ENCODE data around the gene SIAH3. TPM values are rescaled to one million over a fixed set of nuclear protein-coding genes. Genes with fewer than 3 reads are reported as not detected.

SIAH3 gene
- total and polyA plus RNA-seq, 8 donors = 0.55 TPM; not detected in 7

DNA sequence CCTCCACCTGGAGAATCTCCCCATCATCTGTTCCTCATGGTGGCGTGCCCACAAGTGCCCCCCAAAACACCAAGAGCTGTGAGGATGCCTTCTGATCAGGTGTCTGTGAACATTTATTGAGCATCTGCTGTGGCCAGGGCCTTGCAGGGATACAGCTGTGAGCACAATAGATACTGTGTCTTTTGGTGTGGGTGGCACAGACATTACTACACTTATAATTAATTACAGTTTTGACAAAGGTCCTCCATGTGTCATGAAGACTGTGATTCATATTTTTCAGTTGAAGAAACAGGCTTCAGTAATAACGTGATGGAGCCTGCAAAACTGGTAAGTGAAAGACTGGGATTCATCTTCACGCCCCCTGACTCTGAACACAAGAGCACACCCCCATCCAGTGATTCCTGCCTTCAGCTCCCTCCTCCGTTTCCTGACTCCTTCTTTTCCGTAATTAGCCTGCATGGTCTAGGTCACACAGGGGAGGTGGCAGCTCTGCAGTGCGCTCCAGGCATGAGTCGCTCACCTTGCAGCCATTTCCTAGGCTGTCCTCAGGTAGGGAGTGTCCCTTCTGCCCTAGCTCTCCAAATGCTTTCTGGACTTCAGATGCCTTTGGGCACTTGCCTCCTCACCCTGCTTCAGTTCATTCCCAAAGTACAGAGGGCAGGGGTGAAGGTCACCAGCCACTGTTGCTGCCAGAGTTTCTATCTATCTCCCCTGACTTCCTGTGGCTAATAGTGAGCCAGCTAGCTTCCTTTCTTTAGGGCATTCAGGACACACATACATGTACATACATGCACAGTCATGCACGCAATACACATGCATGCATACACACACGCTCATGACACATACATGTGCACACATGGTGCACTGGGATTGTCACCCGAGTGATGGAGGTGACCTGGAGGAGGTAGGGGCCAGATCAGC lies 66.5 kb downstream of the SIAH3 start:
- Histone ChIP-seq H3K36me3 (no peaks in the 10 kb centered on the region), H3K27ac (no peak overlapping the region), H3K4me3 (no peak overlapping the region), H3K27me3 (no peaks in the 10 kb centered on the region), H3K9me3 (no peaks in the 10 kb centered on the region), H3K4me1 (peaks cover 8 to 24% (median 15%) of the 10 kb centered on the region in 4 donors)
- WGBS, 5 donors = 71 to 85% (median 80%) methylated on average over 10 of the region's 10 CpGs
- intact Hi-C loops (cut with DNase I; ENCODE audit: low total_unique reads) = no loop called here
- DNase-seq = no peak
- TF ChIP-seq, protein P1, sequence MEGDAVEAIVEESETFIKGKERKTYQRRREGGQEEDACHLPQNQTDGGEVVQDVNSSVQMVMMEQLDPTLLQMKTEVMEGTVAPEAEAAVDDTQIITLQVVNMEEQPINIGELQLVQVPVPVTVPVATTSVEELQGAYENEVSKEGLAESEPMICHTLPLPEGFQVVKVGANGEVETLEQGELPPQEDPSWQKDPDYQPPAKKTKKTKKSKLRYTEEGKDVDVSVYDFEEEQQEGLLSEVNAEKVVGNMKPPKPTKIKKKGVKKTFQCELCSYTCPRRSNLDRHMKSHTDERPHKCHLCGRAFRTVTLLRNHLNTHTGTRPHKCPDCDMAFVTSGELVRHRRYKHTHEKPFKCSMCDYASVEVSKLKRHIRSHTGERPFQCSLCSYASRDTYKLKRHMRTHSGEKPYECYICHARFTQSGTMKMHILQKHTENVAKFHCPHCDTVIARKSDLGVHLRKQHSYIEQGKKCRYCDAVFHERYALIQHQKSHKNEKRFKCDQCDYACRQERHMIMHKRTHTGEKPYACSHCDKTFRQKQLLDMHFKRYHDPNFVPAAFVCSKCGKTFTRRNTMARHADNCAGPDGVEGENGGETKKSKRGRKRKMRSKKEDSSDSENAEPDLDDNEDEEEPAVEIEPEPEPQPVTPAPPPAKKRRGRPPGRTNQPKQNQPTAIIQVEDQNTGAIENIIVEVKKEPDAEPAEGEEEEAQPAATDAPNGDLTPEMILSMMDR (IDR thresholded peaks at IDR 0.05) = no peak
- TF ChIP-seq POLR2AphosphoS5 (IDR thresholded peaks at IDR 0.05) = no peak
- TF ChIP-seq POLR2A (IDR thresholded peaks at IDR 0.05) = no peak
- TF ChIP-seq EP300 (IDR thresholded peaks at IDR 0.05) = no peak

DNA sequence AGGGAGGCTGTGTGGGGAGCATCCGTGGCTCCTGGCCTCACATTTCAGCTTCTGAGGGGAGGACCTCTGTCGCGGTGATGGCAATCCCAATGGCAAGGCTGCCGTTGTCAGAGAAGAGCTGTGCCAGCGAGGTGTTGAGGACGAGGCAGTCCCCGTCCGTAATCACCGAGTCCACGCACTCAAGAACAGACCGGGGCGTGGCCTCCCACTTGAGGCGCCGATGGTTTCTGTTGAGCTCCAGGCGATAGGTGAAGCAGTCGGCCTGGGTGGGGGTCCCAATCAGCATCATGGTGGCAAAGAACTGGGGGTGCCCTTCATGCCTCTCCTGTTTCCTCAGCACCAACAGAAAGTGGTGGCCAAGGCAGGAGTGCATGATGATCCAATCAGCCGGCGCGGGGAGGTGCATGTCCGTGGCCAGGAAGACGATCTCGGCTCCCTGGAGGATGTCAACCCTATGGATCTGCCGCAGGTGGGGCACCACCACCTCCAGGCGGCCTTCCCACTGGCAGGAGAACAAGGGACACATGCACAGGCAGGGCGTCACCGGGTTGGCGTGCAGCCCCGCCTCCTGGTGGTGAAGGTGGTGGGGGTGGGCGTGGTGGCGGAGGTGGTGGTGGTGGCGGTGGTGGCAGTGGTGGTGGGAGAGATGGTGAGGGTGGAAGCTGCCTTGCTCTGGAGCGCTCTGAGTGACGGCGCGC lies 68.1 kb downstream of the SIAH3 start:
- intact Hi-C loops (cut with DNase I; ENCODE audit: low total_unique reads) = no loop called here
- WGBS, 5 donors = 94 to 97% (median 96%) methylated on average over 35 of the region's 35 CpGs
- Histone ChIP-seq H3K27ac (no peak overlapping the region), H3K4me3 (no peak overlapping the region), H3K27me3 (no peaks in the 10 kb centered on the region), H3K9me3 (no peaks in the 10 kb centered on the region), H3K4me1 (peaks cover 8 to 24% (median 15%) of the 10 kb centered on the region in 4 donors), H3K36me3 (no peaks in the 10 kb centered on the region)
- no peak for DNase-seq
- TF ChIP-seq, protein P1 (IDR thresholded peaks at IDR 0.05) = no peak
- TF ChIP-seq EP300 (IDR thresholded peaks at IDR 0.05) (no peak), POLR2AphosphoS5 (IDR thresholded peaks at IDR 0.05) (no peak), POLR2A (IDR thresholded peaks at IDR 0.05) (no peak)

DNA sequence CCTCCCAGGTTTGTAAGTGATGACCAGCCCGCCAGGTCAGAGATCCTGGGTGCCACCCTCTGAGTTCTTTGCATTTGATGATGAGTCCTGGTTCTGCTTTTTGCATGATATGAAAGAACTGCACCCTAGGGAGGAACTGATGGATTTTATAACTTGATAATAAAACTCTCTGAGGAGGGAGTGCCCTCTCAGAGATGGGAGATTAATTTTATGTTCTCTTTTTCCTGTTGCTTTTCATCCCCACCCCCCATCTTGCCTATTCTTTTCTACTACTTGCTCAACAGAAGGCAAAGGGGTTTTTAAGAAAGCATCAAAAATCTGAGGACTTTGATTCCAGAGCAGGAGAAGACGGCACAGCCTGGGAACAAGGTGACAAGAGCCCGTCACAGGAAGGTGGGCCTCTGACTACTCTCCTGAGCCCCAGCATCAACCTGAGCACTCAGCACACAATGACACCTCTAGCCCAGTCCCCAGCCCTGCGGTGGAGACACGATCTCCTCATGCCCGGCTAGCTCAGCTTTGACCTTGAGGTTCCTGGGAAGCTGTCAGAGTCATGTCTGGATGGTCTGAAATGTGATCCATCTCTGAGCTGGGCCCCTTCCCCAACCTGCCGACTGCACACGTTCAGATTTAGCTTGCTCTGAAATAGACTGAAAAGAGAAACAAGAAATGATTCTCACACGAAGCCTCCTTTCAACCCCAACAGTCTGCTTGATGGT lies 69.1 kb downstream of the SIAH3 start:
- intact Hi-C loops (cut with DNase I; ENCODE audit: low total_unique reads) = no loop called here
- H3K4me1 ChIP-seq = peaks cover 8 to 24% (median 15%) of the 10 kb centered on the region in 4 donors
- no peaks in the 10 kb centered on the region for H3K9me3 ChIP-seq
- WGBS, 5 donors = 63 to 79% (median 75%) methylated on average over 9 of the region's 9 CpGs
- no peak overlapping the region for H3K4me3 ChIP-seq
- H3K27ac ChIP-seq = no peak overlapping the region
- no peaks in the 10 kb centered on the region for H3K27me3 ChIP-seq
- TF ChIP-seq, protein P1 (IDR thresholded peaks at IDR 0.05) = no peak
- TF ChIP-seq POLR2AphosphoS5 (IDR thresholded peaks at IDR 0.05) = no peak
- TF ChIP-seq EP300 (IDR thresholded peaks at IDR 0.05) = no peak
- TF ChIP-seq POLR2A (IDR thresholded peaks at IDR 0.05) = no peak
- H3K36me3 ChIP-seq = no peaks in the 10 kb centered on the region
- no peak for DNase-seq
